IMR-90 (cell line): ENCODE data around the gene CGRRF1. TPM values are rescaled to one million over a fixed set of nuclear protein-coding genes. Genes with fewer than 3 reads are reported as not detected.

Experiments
- ATAC-seq: fragments of 200-7000 bp; cut with Tn5 transposase; 2 replicates; pipeline ENCODE4 v1.9.1; 2020; ENCODE audit warnings: low read depth, mild to moderate bottlenecking, moderate library complexity
- BruUV-seq: library from RNA; stranded (reverse); fragments of 400-500 nt; replicated peaks from 2 replicates; lab custom pipeline; 2021; lab: Mats Ljungman, UMichigan
- CTCF ChIA-PET: fragments of 300-600 bp; formaldehyde crosslinking; extraction: SDS; loops from one replicate; lab custom pipeline; 2021; ENCODE audit warnings: antibody characterized with exemption; lab: Yijun Ruan, JAX
- POLR2A ChIA-PET: fragments of 300-600 bp; sonication (Branson Sonifier 250); formaldehyde crosslinking; loops from one replicate; lab custom pipeline; 2022; ENCODE audit warnings: antibody characterized with exemption; ENCODE audit not compliant: unreplicated experiment; lab: Charles Lee
- DNase-seq: peaks from one replicate; pipeline ENCODE4 v3.0.0; 2013
- H2AFZ ChIP-seq: replicated peaks from 2 replicates; pipeline ENCODE3; 2013; ENCODE audit warnings: low read length, mild to moderate bottlenecking; ENCODE audit not compliant: poor library complexity
- H2AK5ac ChIP-seq: 2 replicates; pipeline ENCODE4 v1.6.1; 2013; ENCODE audit warnings: low read depth, low read length, inconsistent platforms
- H2AK9ac ChIP-seq: replicated peaks from 2 replicates; pipeline ENCODE3; 2013; ENCODE audit warnings: mild to moderate bottlenecking, low read depth, low read length, moderate library complexity; ENCODE audit not compliant: poor library complexity
- H2BK120ac ChIP-seq: 2 replicates; pipeline ENCODE4 v1.6.1; 2013; ENCODE audit warnings: low read depth, low read length, inconsistent platforms
- H2BK15ac ChIP-seq: 3 replicates; pipeline ENCODE4 v1.6.1; 2013; ENCODE audit warnings: low read depth, low read length, inconsistent platforms
- H2BK20ac ChIP-seq: 2 replicates; pipeline ENCODE4 v1.6.1; 2013; ENCODE audit warnings: low read depth, mild to moderate bottlenecking, inconsistent platforms, low read length, moderate library complexity
- H2BK5ac ChIP-seq: 2 replicates; pipeline ENCODE4 v1.6.1; 2013; ENCODE audit warnings: mild to moderate bottlenecking, low read depth, low read length, inconsistent platforms; ENCODE audit not compliant: poor library complexity, severe bottlenecking
- H3K14ac ChIP-seq: replicated peaks from 2 replicates; pipeline ENCODE4 v1.6.1; 2013; ENCODE audit warnings: low read depth, low read length, inconsistent platforms
- H3K18ac ChIP-seq: 2 replicates; pipeline ENCODE4 v1.6.1; 2013; ENCODE audit warnings: low read depth, low read length, control low read depth
- H3K23ac ChIP-seq: 2 replicates; pipeline ENCODE4 v1.6.1; 2013; ENCODE audit warnings: low read depth, low read length, inconsistent platforms
- H3K27ac ChIP-seq: 2 replicates; pipeline ENCODE4 v1.5.1; 2013; ENCODE audit warnings: mild to moderate bottlenecking, control low read depth, low read length; ENCODE audit not compliant: insufficient read depth
- H3K27me3 ChIP-seq: 2 replicates; pipeline ENCODE4 v1.6.1; 2013; ENCODE audit warnings: low read length; ENCODE audit not compliant: control insufficient read depth, insufficient read depth
- H3K36me3 ChIP-seq: 2 replicates; pipeline ENCODE4 v1.6.1; 2013; ENCODE audit warnings: low read length, mixed read lengths; ENCODE audit not compliant: control insufficient read depth, insufficient read depth
- H3K4ac ChIP-seq: 2 replicates; pipeline ENCODE4 v1.6.1; 2013; ENCODE audit warnings: low read depth, low read length, inconsistent platforms
- H3K4me1 ChIP-seq: 2 replicates; pipeline ENCODE4 v1.6.1; 2013; ENCODE audit warnings: low read length, mixed read lengths; ENCODE audit not compliant: control insufficient read depth, insufficient read depth
- H3K4me2 ChIP-seq: 2 replicates; pipeline ENCODE4 v1.6.1; 2013; ENCODE audit warnings: low read depth, mild to moderate bottlenecking, control low read depth, low read length, moderate library complexity
- H3K4me3 ChIP-seq: 2 replicates; pipeline ENCODE4 v1.5.1; 2013; ENCODE audit warnings: low read depth, mild to moderate bottlenecking, control low read depth, low read length, moderate library complexity; ENCODE audit not compliant: insufficient read depth
- H3K56ac ChIP-seq: 2 replicates; pipeline ENCODE4 v1.6.1; 2013; ENCODE audit warnings: low read length, inconsistent platforms; ENCODE audit not compliant: insufficient read depth; ENCODE audit errors: extremely low read depth
- H3K79me1 ChIP-seq, 2 experiments: 2 replicates each; pipeline ENCODE4 v1.6.1; 2013; ENCODE audit warnings: low read length in 2 of 2, inconsistent platforms in 1 of 2, low read depth in 1 of 2
- H3K9ac ChIP-seq: 2 replicates; pipeline ENCODE4 v1.6.1; 2013; ENCODE audit warnings: low read depth, low read length, control low read depth
- H3K9me1 ChIP-seq: 2 replicates; pipeline ENCODE4 v1.6.1; 2013; ENCODE audit warnings: low read length, inconsistent platforms; ENCODE audit not compliant: insufficient read depth
- H3K9me3 ChIP-seq: 2 replicates; pipeline ENCODE4 v1.6.1; 2013; ENCODE audit warnings: low read length; ENCODE audit not compliant: control insufficient read depth, insufficient read depth
- H4K20me1 ChIP-seq: 2 replicates; pipeline ENCODE4 v1.6.1; 2013; ENCODE audit warnings: low read length, inconsistent platforms; ENCODE audit not compliant: insufficient read depth
- H4K5ac ChIP-seq: 2 replicates; pipeline ENCODE4 v1.6.1; 2013; ENCODE audit warnings: mild to moderate bottlenecking, low read depth, low read length, control low read depth
- H4K8ac ChIP-seq, 2 experiments: 2 replicates each; pipeline ENCODE4 v1.6.1; 2013; ENCODE audit warnings: low read depth in 2 of 2, low read length in 2 of 2, control low read depth in 1 of 2, inconsistent platforms in 1 of 2
- H4K91ac ChIP-seq: 2 replicates; pipeline ENCODE4 v1.6.1; 2013; ENCODE audit warnings: low read depth, low read length, inconsistent platforms; ENCODE audit not compliant: insufficient read depth
- BHLHE40 ChIP-seq: fragments of 150-350 bp; IDR thresholded peaks from 2 replicates; pipeline ENCODE4 v1.6.1; 2016; ENCODE audit warnings: mild to moderate bottlenecking, low read depth, low read length
- CEBPB ChIP-seq: IDR thresholded peaks from 2 replicates; pipeline ENCODE4 v1.6.1; 2012; ENCODE audit warnings: low read depth, low read length, improper control_type of control experiment
- CHD1 ChIP-seq: IDR thresholded peaks from 2 replicates; pipeline ENCODE4 v1.6.1; 2012; ENCODE audit warnings: low read depth, low read length, improper control_type of control experiment
- FOS ChIP-seq: fragments of 150-350 bp; IDR thresholded peaks from 2 replicates; pipeline ENCODE4 v1.6.1; 2016; ENCODE audit warnings: low read depth, low read length
- MAZ ChIP-seq: IDR thresholded peaks from 2 replicates; pipeline ENCODE4 v1.6.1; 2012; ENCODE audit warnings: low read depth, mild to moderate bottlenecking, low read length, improper control_type of control experiment, moderate library complexity, borderline replicate concordance
- NFE2L2 ChIP-seq: fragments of 150-350 bp; IDR thresholded peaks from 2 replicates; pipeline ENCODE4 v1.6.1; 2016; ENCODE audit warnings: low read depth, mild to moderate bottlenecking, low read length
- POLR2A ChIP-seq: IDR thresholded peaks from 2 replicates; pipeline ENCODE4 v1.6.1; 2012; ENCODE audit warnings: mild to moderate bottlenecking, low read depth, low read length
- RFX5 ChIP-seq: IDR thresholded peaks from 2 replicates; pipeline ENCODE4 v1.8.0; 2012; ENCODE audit warnings: low read depth, mild to moderate bottlenecking, low read length, moderate library complexity
- SMC3 ChIP-seq: fragments of 150-350 bp; IDR thresholded peaks from 2 replicates; pipeline ENCODE4 v1.6.1; 2016; ENCODE audit warnings: low read depth, mild to moderate bottlenecking, antibody characterized with exemption, low read length, moderate library complexity
- WGBS, 2 experiments: methylation state at CpG; one replicate each; pipeline versions ENCODE4 v1.1.5 to v1.1.7; 2013; ENCODE audit warnings: missing lambda C conversion rate in 2 of 2; ENCODE audit not compliant: insufficient read length in 1 of 2; ENCODE audit errors: extremely low coverage in 2 of 2; 5-methylcytosine and 5-hydroxymethylcytosine counted together
- dilution Hi-C: fragments of 300-500 bp; cut with HindIII; formaldehyde crosslinking; loops from one replicate; pipeline ENCODE4 v1.14.3; 2018; ENCODE audit warnings: low sequenced_read_pairs; ENCODE audit not compliant: unreplicated experiment
- in situ Hi-C: fragments of 300-500 bp; cut with MboI; formaldehyde crosslinking; loops from 3 replicates; pipeline ENCODE4 v1.14.3; 2019; ENCODE audit warnings: low sequenced_read_pairs, inconsistent platforms, mixed read lengths
- intact Hi-C: fragments of 100-400 bp; cut with micrococcal nuclease; formaldehyde crosslinking; loops from 2 replicates; pipeline ENCODE4 v1.10.0; 2022
- polyA plus RNA-seq, 3 experiments: library from polyadenylated mRNA; depleted of rRNA; stranded (reverse); fragments of >200 nt; gene quantifications; 2 replicates each; pipeline ENCODE4 v1.2.3, GENCODE V29; 2012; ENCODE audit warnings: low replicate concordance in 1 of 3
- total RNA-seq: library from RNA; depleted of rRNA; stranded (reverse); fragments of >200 nt; gene quantifications from 2 replicates; pipeline ENCODE4 v1.2.3, GENCODE V29; 2012

CGRRF1 gene
- total and polyA plus RNA-seq, 2 of the 4 experiments (the other 2 are of a cell fraction), result 6.0 to 13.8 TPM

GRCh38 chr14:54470701-54471100 lies 39.0 kb upstream of the CGRRF1 start:
- ChIA-PET CTCF (no interaction called here), POLR2A (no interaction called here)
- ATAC-seq (no peak), DNase-seq (no peak)
- Histone ChIP-seq H2AFZ (no peak overlapping the region), H4K91ac (no peak overlapping the region), H2BK5ac (no peak overlapping the region), H3K79me1 (no peaks in the 10 kb centered on the region; a peak in 1 of 4 replicates), H2BK120ac (no peak overlapping the region), H3K9me1 (no peaks in the 10 kb centered on the region), H3K14ac (no peak overlapping the region), H3K4me2 (no peak overlapping the region), H3K4me3 (no peak overlapping the region), H4K20me1 (no peaks in the 10 kb centered on the region), H3K9ac (no peak overlapping the region), H2BK15ac (no peak overlapping the region), H3K23ac (no peak overlapping the region), H2AK9ac (no peak overlapping the region), H3K9me3 (peaks cover 5% of the 10 kb centered on the region; the same call in 1 of the 2 replicates), H3K4me1 (no peaks in the 10 kb centered on the region), H2AK5ac (no peak overlapping the region), H3K56ac (no peak overlapping the region), H3K27me3 (no peaks in the 10 kb centered on the region), H3K36me3 (peaks cover 5% of the 10 kb centered on the region), H2BK20ac (no peak overlapping the region), H3K18ac (no peak overlapping the region), H4K5ac (no peak overlapping the region), H4K8ac (no peak overlapping the region), H3K27ac (no peak overlapping the region), H3K4ac (no peak overlapping the region)
- in situ Hi-C loops, result no loop called here
- dilution Hi-C loops, result no loop called here
- intact Hi-C loops, result no loop called here
- 88% methylated on average over 1 of the region's 4 CpGs; no CpG with 5 or more reads in 1 of the 2 experiments for WGBS, 2 experiments
- BruUV-seq, result no TSS peak
- TF ChIP-seq FOS (no peak), POLR2A (no peak), CEBPB (no peak), BHLHE40 (no peak), SMC3 (no peak), NFE2L2 (no peak), MAZ (no peak), CHD1 (no peak), RFX5 (no peak)
